ENCODE data around the gene SLC17A2. TPM values are rescaled to one million over a fixed set of nuclear protein-coding genes. Genes with fewer than 3 reads are reported as not detected.
"Not testable (repeated sequence)": the region's sequence is repeated elsewhere in the genome, so short reads cannot be mapped to it uniquely, and the experiment has no call there.

Gene SLC17A2
- total RNA-seq, 1 experiment from 2014 or later = not detected

- H3K27ac ChIP-seq = no peak overlapping the region
- BruUV-seq (replicated peaks) = no TSS peak
- no peaks in the 10 kb centered on the region for H3K9me3 ChIP-seq (ENCODE audit: insufficient read depth, low read depth)
- H3K9me2 ChIP-seq (ENCODE audit: insufficient read depth) = no peaks in the 10 kb centered on the region; the same call in 1 of the 2 replicates
- no peaks in the 10 kb centered on the region for H4K20me1 ChIP-seq (ENCODE audit: insufficient read depth)
- no peaks in the 10 kb centered on the region for H3K27me3 ChIP-seq (ENCODE audit: insufficient read depth, low read depth)
- ChIA-PET POLR2A (ENCODE audit: unreplicated experiment) (no interaction called here), CTCF (no interaction called here)
- H3K79me2 ChIP-seq (ENCODE audit: low read depth) = no peaks in the 10 kb centered on the region
- no peaks in the 10 kb centered on the region for H3K36me3 ChIP-seq (ENCODE audit: low read depth)
- peaks cover 8% of the 10 kb centered on the region; the same call in 1 of the 2 replicates for H3F3A ChIP-seq (ENCODE audit: insufficient read depth, low read depth)
- intact Hi-C loops (cut with micrococcal nuclease; ENCODE audit: unreplicated experiment) = no loop called here
- no peaks in the 10 kb centered on the region for H3K4me1 ChIP-seq (replicated peaks; ENCODE audit: insufficient read depth)
- TF ChIP-seq CTCF (conservative IDR thresholded peaks at IDR 0.05) = no peak
- no peak for TF ChIP-seq EZH2 (IDR thresholded peaks at IDR 0.05; ENCODE audit: low read depth)
- H3K4me3 ChIP-seq = no peak overlapping the region
- H2AFZ ChIP-seq = no peak overlapping the region
- DNase-seq = no peak
- no peak overlapping the region for H3K4me2 ChIP-seq
Measured at GRCh38 chr6:25931411-25931709, 869 bp upstream of the SLC17A2 start.

GRCh38 chr6:25929785-25930184 is 706 bp downstream of the SLC17A2 start:
- H3F3A ChIP-seq (ENCODE audit: insufficient read depth, low read depth); H4K20me1 ChIP-seq (ENCODE audit: insufficient read depth); BruUV-seq (replicated peaks); intact Hi-C loops (cut with micrococcal nuclease; ENCODE audit: unreplicated experiment); H3K4me3 ChIP-seq; H3K79me2 ChIP-seq (ENCODE audit: low read depth); H3K4me1 ChIP-seq (replicated peaks; ENCODE audit: insufficient read depth); H3K9me3 ChIP-seq (ENCODE audit: insufficient read depth, low read depth); CTCF ChIA-PET; H3K27me3 ChIP-seq (ENCODE audit: insufficient read depth, low read depth); H3K27ac ChIP-seq; POLR2A ChIA-PET (ENCODE audit: unreplicated experiment); DNase-seq; H3K4me2 ChIP-seq; H3K36me3 ChIP-seq (ENCODE audit: low read depth); H3K9me2 ChIP-seq (ENCODE audit: insufficient read depth); H2AFZ ChIP-seq: not testable (repeated sequence)

- no peak overlapping the region for H3K4me3 ChIP-seq
- no peak overlapping the region for H3K4me2 ChIP-seq
- no peak overlapping the region for H3K27ac ChIP-seq
- no peaks in the 10 kb centered on the region for H3K9me3 ChIP-seq (ENCODE audit: insufficient read depth, low read depth)
- no peaks in the 10 kb centered on the region for H3K4me1 ChIP-seq (replicated peaks; ENCODE audit: insufficient read depth)
- no peaks in the 10 kb centered on the region for H3K79me2 ChIP-seq (ENCODE audit: low read depth)
- no peaks in the 10 kb centered on the region for H3K36me3 ChIP-seq (ENCODE audit: low read depth)
- DNase-seq = no peak
- H4K20me1 ChIP-seq (ENCODE audit: insufficient read depth) = no peaks in the 10 kb centered on the region
- TF ChIP-seq EZH2 (IDR thresholded peaks at IDR 0.05; ENCODE audit: low read depth) = no peak
- H3K27me3 ChIP-seq (ENCODE audit: insufficient read depth, low read depth) = no peaks in the 10 kb centered on the region
- no peak overlapping the region for H2AFZ ChIP-seq
- CTCF ChIA-PET = no interaction called here
- intact Hi-C loops (cut with micrococcal nuclease; ENCODE audit: unreplicated experiment) = no loop called here
- no peaks in the 10 kb centered on the region for H3F3A ChIP-seq (ENCODE audit: insufficient read depth, low read depth)
- POLR2A ChIA-PET (ENCODE audit: unreplicated experiment) = no interaction called here
- no TSS peak for BruUV-seq (replicated peaks)
- H3K9me2 ChIP-seq (ENCODE audit: insufficient read depth) = no peaks in the 10 kb centered on the region; the same call in 1 of the 2 replicates
Measured at GRCh38 chr6:25928562-25929324, 1.7 kb downstream of the SLC17A2 start.

GRCh38 chr6:25927756-25928216 is 2.7 kb downstream of the SLC17A2 start:
- TF ChIP-seq CTCF (conservative IDR thresholded peaks at IDR 0.05) = no peak
- no peak for TF ChIP-seq EZH2 (IDR thresholded peaks at IDR 0.05; ENCODE audit: low read depth)
- Histone ChIP-seq H3K4me3 (no peak overlapping the region), H3K27ac (no peak overlapping the region), H3K36me3 (ENCODE audit: low read depth) (no peaks in the 10 kb centered on the region), H4K20me1 (ENCODE audit: insufficient read depth) (no peaks in the 10 kb centered on the region), H3K9me2 (ENCODE audit: insufficient read depth) (no peaks in the 10 kb centered on the region; the same call in 1 of the 2 replicates), H3K9me3 (ENCODE audit: insufficient read depth, low read depth) (no peaks in the 10 kb centered on the region), H3K27me3 (ENCODE audit: insufficient read depth, low read depth) (no peaks in the 10 kb centered on the region), H3K4me1 (replicated peaks; ENCODE audit: insufficient read depth) (no peaks in the 10 kb centered on the region), H2AFZ (no peak overlapping the region), H3K4me2 (no peak overlapping the region), H3K79me2 (ENCODE audit: low read depth) (no peaks in the 10 kb centered on the region), H3F3A (ENCODE audit: insufficient read depth, low read depth) (no peaks in the 10 kb centered on the region)
- POLR2A ChIA-PET (ENCODE audit: unreplicated experiment) = no interaction called here
- intact Hi-C loops (cut with micrococcal nuclease; ENCODE audit: unreplicated experiment) = no loop called here
- DNase-seq = no peak
- CTCF ChIA-PET = interaction anchor here (0.6 kb wide), 1 partner anchor 415 kb away, joined by 3 read pairs; no protein-coding TSS in a partner anchor
- BruUV-seq (replicated peaks) = no TSS peak

Measured in PC-9 (cell line).